Activated naive CD4-positive, alpha-beta T cell treated with anti-CD3 and anti-CD28 coated beads, Interleukin-2, amount 10 ng/mL, durations not matched to agents 7 days and 5 days (primary cell): ENCODE measurements around the gene FAU.
"Not testable (repeated sequence)": the region's sequence is repeated elsewhere in the genome, so short reads cannot be mapped to it uniquely, and the experiment has no call there.

Experiments
- CTCF ChIA-PET: fragments of 350-600 bp; sonication (Branson Sonifier 250); formaldehyde crosslinking; loops from one replicate; lab custom pipeline; 2021; ENCODE audit warnings: antibody characterized with exemption; lab: Charles Lee
- DNase-seq: peaks from one replicate; pipeline ENCODE4 v3.0.0-alpha.2; 2020
- H3K27ac Mint-ChIP-seq: one replicate; pipeline ENCODE4 v1.8.0; 2021; ENCODE audit warnings: mild to moderate bottlenecking, moderate library complexity, mixed read lengths
- H3K27me3 Mint-ChIP-seq: one replicate; pipeline ENCODE4 v1.8.0; 2021; ENCODE audit warnings: mild to moderate bottlenecking, mixed read lengths
- H3K36me3 Mint-ChIP-seq: one replicate; pipeline ENCODE4 v1.8.0; 2021; ENCODE audit warnings: mixed read lengths
- H3K4me1 Mint-ChIP-seq: one replicate; pipeline ENCODE4 v1.8.0; 2021; ENCODE audit warnings: mixed read lengths
- H3K4me3 Mint-ChIP-seq: one replicate; pipeline ENCODE4 v1.8.0; 2021; ENCODE audit warnings: mild to moderate bottlenecking, moderate library complexity, mixed read lengths
- H3K9me3 Mint-ChIP-seq: one replicate; pipeline ENCODE4 v1.8.0; 2021; ENCODE audit warnings: mixed read lengths

The FAU gene

GRCh38 chr11:65124480-65125196 is 2.7 kb upstream of the FAU start:
- no peak for DNase-seq
- Mint-ChIP-seq H3K4me3 (no peak overlapping the region), H3K36me3 (peaks cover 54% of the 10 kb centered on the region), H3K27me3 (no peaks in the 10 kb centered on the region), H3K9me3 (no peaks in the 10 kb centered on the region), H3K27ac (peak overlapping the region; percentile 14), H3K4me1 (peaks cover 39% of the 10 kb centered on the region)
- CTCF ChIA-PET, result interaction anchor here (1.1 kb wide), 1 partner anchor 13 kb away, joined by 3 read pairs; no protein-coding TSS in a partner anchor

GRCh38 chr11:65121447-65121864 is 478 bp downstream of the FAU start:
- DNase-seq, result peak; percentile 61
- Mint-ChIP-seq H3K36me3 (peaks cover 57% of the 10 kb centered on the region), H3K27ac (peak overlapping the region; percentile 100), H3K9me3 (no peaks in the 10 kb centered on the region), H3K27me3 (no peaks in the 10 kb centered on the region), H3K4me3 (peak overlapping the region; percentile 97), H3K4me1 (peaks cover 55% of the 10 kb centered on the region)
- CTCF ChIA-PET, result interaction anchor here (0.7 to 4.3 kb wide), 5 partner anchors 10 to 109 kb away, joined by 3 to 33 read pairs (median 6); partner anchors contain the start of genes CAPN1, SYVN1 and TM7SF2

GRCh38 chr11:65120831-65121230 is 1.1 kb downstream of the FAU start:
- no peaks in the 10 kb centered on the region for H3K9me3 Mint-ChIP-seq
- no peaks in the 10 kb centered on the region for H3K27me3 Mint-ChIP-seq
- peak overlapping the region; percentile 97 for H3K4me3 Mint-ChIP-seq
- H3K4me1 Mint-ChIP-seq, result peaks cover 61% of the 10 kb centered on the region
- peak overlapping the region; percentile 100 for H3K27ac Mint-ChIP-seq
- peaks cover 54% of the 10 kb centered on the region for H3K36me3 Mint-ChIP-seq
- no peak for DNase-seq
- CTCF ChIA-PET, result interaction anchor here (1.8 to 4.3 kb wide), 3 partner anchors 9 to 60 kb away, joined by 6 to 33 read pairs (median 9); partner anchors contain the start of genes CAPN1, SYVN1 and TM7SF2

GRCh38 chr11:65119670-65119995 is 2.3 kb downstream of the FAU start:
- Mint-ChIP-seq H3K36me3 (peaks cover 47% of the 10 kb centered on the region), H3K27me3 (no peaks in the 10 kb centered on the region), H3K9me3 (no peaks in the 10 kb centered on the region), H3K4me1 (peaks cover 67% of the 10 kb centered on the region), H3K4me3 (no peak overlapping the region), H3K27ac (peak overlapping the region; percentile 76)
- CTCF ChIA-PET, result interaction anchor here (1.1 to 4.3 kb wide), 2 partner anchors 8 to 12 kb away, joined by 3 to 33 read pairs; partner anchors contain the start of gene TM7SF2
- no peak for DNase-seq

DNA sequence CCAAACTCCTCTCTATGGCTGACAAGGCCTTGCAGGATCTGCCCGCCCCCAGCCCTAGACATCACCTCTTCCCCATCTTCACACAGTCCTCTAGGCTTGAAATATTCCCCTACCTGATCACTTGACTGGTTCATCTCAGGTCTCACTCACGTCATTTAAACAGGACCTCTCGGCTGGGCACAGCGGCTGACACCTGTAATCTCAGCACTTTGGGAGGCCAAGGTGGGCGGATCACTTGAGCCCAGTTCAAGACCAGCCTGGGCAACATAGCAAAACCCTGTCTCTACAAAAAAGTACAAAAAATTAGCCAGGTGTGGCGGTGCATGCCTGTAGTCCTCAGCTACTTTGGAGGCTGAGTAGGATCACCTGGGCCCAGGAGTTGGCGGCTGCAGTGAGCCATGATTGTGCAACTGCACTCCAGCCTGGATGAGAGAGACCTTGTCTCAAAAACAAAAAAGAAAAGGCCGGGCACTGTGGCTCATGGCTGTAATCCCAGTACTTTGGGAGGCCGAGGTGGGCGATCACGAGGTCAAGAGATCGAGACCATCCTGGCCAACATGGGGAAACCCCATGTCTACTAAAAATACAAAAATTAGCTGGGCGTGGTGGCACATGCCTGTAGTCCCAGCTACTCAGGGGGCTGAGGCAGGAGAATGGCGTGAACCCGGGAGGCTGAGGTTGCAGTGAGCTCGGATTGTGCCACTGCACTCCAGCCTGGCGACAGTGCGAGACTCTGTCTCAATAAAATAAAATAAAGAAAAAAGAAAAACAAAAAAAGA is 2.9 kb downstream of the FAU start:
- H3K27me3 Mint-ChIP-seq, DNase-seq, H3K9me3 Mint-ChIP-seq, H3K4me3 Mint-ChIP-seq: not testable (repeated sequence)
- Mint-ChIP-seq H3K27ac (peak overlapping the region; percentile 98), H3K36me3 (peaks cover 44% of the 10 kb centered on the region), H3K4me1 (peaks cover 69% of the 10 kb centered on the region)
- CTCF ChIA-PET, result interaction anchor here (0.7 to 4.3 kb wide), 7 partner anchors 7 to 297 kb away, joined by 3 to 33 read pairs (median 4); partner anchors contain the start of genes ARL2 and TM7SF2

- Mint-ChIP-seq H3K4me3 (peak overlapping the region; percentile 90), H3K27me3 (no peaks in the 10 kb centered on the region), H3K36me3 (peaks cover 45% of the 10 kb centered on the region), H3K4me1 (peaks cover 70% of the 10 kb centered on the region), H3K9me3 (no peaks in the 10 kb centered on the region), H3K27ac (peak overlapping the region; percentile 98)
- CTCF ChIA-PET, result interaction anchor here (0.7 to 4.3 kb wide), 9 partner anchors 7 to 296 kb away, joined by 3 to 33 read pairs (median 4); partner anchors contain the start of genes ARL2 and TM7SF2
- no peak for DNase-seq
These were observed 3.7 kb downstream of the FAU start for GRCh38 chr11:65118097-65118837.

DNA sequence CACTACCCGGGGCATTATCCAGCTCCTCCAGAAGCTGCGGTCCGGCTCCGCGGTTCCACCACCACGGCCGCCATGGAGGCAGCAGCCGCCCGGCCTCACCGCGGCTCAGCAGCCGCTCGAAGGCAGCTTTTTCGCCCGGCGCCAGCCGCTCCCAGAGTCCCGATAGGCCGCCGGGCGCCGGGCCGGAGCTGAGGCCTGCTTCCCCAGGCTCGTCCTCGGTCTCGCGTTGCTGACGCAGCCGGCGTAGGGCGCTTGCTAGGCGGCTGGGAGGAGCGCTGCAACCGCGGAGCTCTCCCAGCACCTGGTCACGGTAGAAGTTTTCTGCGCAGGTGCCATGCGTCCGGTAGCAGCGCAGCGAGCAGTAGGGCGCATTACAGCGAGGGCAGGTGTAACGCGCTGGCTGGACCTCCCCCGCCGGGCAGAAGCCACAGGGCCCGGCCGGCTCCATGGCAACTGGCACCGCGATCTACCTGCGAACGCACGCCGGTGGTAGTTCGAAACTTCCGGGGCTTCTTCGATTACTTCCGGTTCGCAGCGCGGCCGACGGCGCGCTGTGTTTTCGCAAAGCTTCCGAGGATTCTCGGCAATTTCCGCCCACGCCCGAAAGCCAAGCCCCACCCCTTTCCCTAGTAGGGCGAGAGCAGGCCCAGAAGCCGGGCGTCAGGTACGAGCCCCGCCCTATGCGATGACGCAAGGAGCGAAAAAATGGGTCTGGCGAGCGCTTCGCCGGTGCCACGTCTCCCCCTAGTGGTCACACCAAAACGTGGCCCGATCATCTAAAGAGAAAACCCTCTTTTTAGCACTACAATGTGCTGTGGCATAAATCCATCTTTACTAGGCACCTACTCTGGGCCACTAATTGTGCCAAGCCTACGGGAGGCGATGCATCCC is 4.5 kb downstream of the FAU start, which contains the start of gene ZNHIT2:
Gene ZNHIT2 (minus strand): TSS at position 496 of the 891 bp plus-strand sequence. CDS start 48 bp downstream, at position 448.
- Mint-ChIP-seq H3K4me3 (peak within 1 kb of the TSS; percentile 90), H3K9me3 (no peaks in the 10 kb centered on the region), H3K27ac (peak within 1 kb of the TSS; percentile 98), H3K4me1 (peaks cover 68% of the 10 kb centered on the region), H3K27me3 (no peaks in the 10 kb centered on the region), H3K36me3 (peaks cover 46% of the 10 kb centered on the region)
- peak; percentile 100 for DNase-seq
- CTCF ChIA-PET, result interaction anchor here (0.7 to 2.2 kb wide), 12 partner anchors 9 to 273 kb away, joined by 3 to 11 read pairs (median 4); partner anchors contain the start of genes ARL2, CDC42BPG, CDCA5 and SAC3D1

GRCh38 chr11:65116370-65117205 is 5.3 kb downstream of the FAU start:
- peaks cover 67% of the 10 kb centered on the region for H3K4me1 Mint-ChIP-seq
- H3K27ac Mint-ChIP-seq, result peak overlapping the region; percentile 98
- H3K36me3 Mint-ChIP-seq, result peaks cover 38% of the 10 kb centered on the region
- DNase-seq, result peak; percentile 78
- CTCF ChIA-PET, result interaction anchor here (1.1 to 2.2 kb wide), 7 partner anchors 9 to 272 kb away, joined by 3 to 11 read pairs (median 5); partner anchors contain the start of genes ARL2, CDC42BPG, CDCA5 and SAC3D1
- peak overlapping the region; percentile 90 for H3K4me3 Mint-ChIP-seq
- no peaks in the 10 kb centered on the region for H3K9me3 Mint-ChIP-seq
- H3K27me3 Mint-ChIP-seq, result peaks cover 3% of the 10 kb centered on the region

- Mint-ChIP-seq H3K27me3 (peaks cover 4% of the 10 kb centered on the region), H3K27ac (peak overlapping the region; percentile 98), H3K4me3 (peak overlapping the region; percentile 90), H3K4me1 (peaks cover 68% of the 10 kb centered on the region), H3K9me3 (no peaks in the 10 kb centered on the region), H3K36me3 (peaks cover 30% of the 10 kb centered on the region)
- no peak for DNase-seq
- CTCF ChIA-PET, result interaction anchor here (8.7 kb wide), 1 partner anchor 17 kb away, joined by 60 read pairs; the partner anchor contains the start of gene VPS51
These were observed 6.4 kb downstream of the FAU start for GRCh38 chr11:65115361-65116082.

DNA sequence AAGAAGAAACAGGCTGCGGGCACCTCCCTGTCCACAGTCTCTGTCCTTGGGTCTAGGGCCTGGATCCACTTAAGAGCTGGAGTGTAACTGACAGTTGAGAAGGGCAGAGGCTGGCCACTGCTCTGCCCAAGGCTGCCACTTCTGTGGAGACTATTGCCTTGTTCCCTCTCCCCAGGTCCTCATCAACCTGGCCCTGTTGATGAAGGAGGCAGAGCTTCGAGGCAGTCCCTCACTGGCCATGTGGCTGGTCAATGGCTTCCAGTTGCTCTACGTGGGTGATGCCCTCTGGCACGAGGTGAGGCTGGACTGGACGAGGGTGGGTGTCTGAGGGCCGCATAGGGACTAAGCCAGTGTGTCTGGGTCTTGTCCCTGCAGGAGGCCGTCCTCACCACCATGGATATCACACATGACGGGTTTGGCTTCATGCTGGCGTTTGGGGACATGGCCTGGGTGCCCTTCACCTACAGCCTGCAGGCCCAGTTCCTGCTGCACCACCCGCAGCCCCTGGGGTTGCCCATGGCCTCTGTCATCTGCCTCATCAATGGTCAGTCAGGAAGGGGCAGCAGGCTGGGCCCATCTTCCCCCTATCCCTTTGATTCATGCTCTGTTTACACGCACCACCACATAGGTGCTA is 7.3 kb downstream of the FAU start:
- no peak overlapping the region for H3K27ac Mint-ChIP-seq
- CTCF ChIA-PET, result interaction anchor here (8.7 kb wide), 1 partner anchor 17 kb away, joined by 60 read pairs; the partner anchor contains the start of gene VPS51
- DNase-seq, result no peak
- peaks cover 27% of the 10 kb centered on the region for H3K36me3 Mint-ChIP-seq
- H3K4me3 Mint-ChIP-seq, result peak overlapping the region; percentile 87
- H3K4me1 Mint-ChIP-seq, result peaks cover 66% of the 10 kb centered on the region
- peaks cover 4% of the 10 kb centered on the region for H3K27me3 Mint-ChIP-seq
- H3K9me3 Mint-ChIP-seq, result no peaks in the 10 kb centered on the region

DNA sequence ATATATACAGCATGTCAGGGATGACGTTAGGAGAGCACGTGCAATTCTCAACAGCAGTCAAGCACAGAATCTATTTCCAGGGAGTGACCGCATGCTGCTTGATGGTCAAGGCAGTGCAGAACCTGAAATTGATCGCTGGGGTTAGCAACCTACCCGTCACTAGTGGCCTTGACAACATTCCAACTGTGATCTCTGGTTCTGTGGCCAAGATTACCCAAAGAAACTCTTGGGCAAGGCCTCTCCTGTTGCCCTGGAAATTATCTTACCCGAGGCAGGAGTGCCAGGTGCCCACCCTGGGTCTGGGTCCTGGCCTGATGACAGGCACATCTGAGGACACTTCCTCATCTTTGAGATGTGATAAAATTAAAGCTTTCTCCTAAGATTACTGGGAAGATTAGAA is 8.1 kb downstream of the FAU start:
- H3K4me3 Mint-ChIP-seq, result peak overlapping the region; percentile 87
- no peak for DNase-seq
- no peaks in the 10 kb centered on the region for H3K9me3 Mint-ChIP-seq
- peaks cover 62% of the 10 kb centered on the region for H3K4me1 Mint-ChIP-seq
- CTCF ChIA-PET, result interaction anchor here (0.6 to 8.7 kb wide), 5 partner anchors 7 to 355 kb away, joined by 3 to 60 read pairs (median 4); partner anchors contain the start of genes FAU, MRPL49 and VPS51
- peaks cover 28% of the 10 kb centered on the region for H3K36me3 Mint-ChIP-seq
- peaks cover 4% of the 10 kb centered on the region for H3K27me3 Mint-ChIP-seq
- peak overlapping the region; percentile 92 for H3K27ac Mint-ChIP-seq
